ENCODE measurements around the gene E2F8.
"Not testable (repeated sequence)": the region's sequence is repeated elsewhere in the genome, so short reads cannot be mapped to it uniquely, and the experiment has no call there.

The E2F8 gene

DNA sequence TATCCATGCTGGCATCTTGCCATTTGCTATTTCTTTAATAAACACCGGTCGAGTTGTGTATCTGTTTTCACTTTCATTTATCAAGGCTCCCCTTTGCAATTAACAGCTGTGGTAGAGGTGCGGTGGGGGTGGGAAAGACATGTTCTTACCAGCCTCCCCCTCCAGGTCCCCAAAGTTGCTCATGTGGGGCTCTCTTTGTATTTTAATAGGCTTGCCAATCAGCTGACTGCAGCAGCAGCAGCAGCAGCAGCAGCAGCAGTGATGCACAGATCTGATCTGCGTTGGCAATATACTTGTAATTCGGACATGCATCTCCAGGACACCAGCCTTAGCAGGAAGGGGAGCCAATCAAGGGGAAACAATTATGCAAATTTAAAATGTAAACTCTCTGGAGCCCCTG is 40.3 kb upstream of the E2F8 start:
- peak; percentile 31 for DNase-seq (ENCODE audit: low spot score)
- TF ChIP-seq, protein P1, sequence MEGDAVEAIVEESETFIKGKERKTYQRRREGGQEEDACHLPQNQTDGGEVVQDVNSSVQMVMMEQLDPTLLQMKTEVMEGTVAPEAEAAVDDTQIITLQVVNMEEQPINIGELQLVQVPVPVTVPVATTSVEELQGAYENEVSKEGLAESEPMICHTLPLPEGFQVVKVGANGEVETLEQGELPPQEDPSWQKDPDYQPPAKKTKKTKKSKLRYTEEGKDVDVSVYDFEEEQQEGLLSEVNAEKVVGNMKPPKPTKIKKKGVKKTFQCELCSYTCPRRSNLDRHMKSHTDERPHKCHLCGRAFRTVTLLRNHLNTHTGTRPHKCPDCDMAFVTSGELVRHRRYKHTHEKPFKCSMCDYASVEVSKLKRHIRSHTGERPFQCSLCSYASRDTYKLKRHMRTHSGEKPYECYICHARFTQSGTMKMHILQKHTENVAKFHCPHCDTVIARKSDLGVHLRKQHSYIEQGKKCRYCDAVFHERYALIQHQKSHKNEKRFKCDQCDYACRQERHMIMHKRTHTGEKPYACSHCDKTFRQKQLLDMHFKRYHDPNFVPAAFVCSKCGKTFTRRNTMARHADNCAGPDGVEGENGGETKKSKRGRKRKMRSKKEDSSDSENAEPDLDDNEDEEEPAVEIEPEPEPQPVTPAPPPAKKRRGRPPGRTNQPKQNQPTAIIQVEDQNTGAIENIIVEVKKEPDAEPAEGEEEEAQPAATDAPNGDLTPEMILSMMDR (IDR thresholded peaks at IDR 0.05; ENCODE audit: extremely low read depth, missing control alignments): no peak

DNA sequence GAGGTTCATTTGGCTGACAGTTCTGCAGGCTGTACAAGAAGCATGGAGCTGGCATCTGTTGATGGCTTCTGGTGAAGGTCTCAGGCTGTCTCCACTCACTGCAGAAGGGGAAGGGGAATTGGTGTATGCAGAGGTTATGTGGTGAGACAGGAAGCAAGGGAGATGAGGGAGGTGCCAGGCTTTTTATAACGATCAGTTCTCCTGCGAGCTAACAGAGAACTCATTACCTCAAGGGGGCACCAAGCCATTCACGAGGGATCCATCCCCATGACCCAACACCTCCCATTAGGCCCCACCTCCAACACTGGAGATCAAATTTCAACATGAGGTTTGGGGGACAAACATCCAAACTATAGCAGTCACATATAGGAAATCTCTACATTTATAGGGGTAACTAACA is 38.7 kb upstream of the E2F8 start:
- TF ChIP-seq, protein P1 (IDR thresholded peaks at IDR 0.05; ENCODE audit: extremely low read depth, missing control alignments): no peak
- DNase-seq (ENCODE audit: low spot score): no peak

DNA sequence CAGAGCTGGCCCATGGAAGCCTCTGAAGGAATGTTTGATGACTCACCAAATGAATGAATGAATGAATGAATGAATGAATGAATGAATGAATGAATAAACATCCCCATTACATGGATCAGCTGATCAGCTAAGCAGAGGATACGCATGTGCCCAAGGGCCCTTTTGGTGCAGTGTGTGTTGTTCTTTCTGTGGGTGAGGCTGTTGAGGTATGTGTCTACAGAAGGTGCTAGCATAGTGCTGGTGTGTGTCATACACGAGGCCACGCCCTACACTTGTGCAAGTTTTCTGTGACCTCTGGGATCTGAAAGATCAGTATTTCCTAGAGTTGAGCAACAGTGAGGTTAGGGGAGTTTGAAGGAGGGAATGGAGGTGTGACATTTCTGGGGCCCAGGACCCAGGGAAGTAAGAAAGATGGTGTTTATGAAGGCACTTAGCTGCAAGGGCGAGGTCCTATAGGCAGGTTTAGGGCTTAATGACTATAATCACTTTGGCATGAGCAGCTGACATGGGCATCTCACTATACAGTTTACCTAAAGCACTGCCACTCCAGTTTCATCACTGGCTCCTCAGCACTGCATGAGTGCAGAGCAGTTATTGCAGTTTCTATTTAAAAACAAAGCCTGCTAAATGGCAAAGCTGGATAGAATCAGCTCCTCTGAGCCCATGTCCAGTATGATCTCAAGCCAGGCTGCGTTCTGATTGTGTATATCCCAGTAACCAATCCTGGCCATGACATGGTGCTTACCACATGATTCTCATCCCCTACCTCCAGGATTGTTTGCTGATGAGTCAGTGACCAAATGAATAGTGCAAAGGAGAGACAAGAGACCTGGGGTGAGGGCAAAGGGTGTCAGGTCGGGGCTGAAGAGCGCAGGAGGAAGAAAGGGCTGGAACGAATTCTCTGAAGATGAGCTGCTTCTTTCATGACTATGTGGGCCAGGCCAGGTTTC is 36.4 kb upstream of the E2F8 start:
- TF ChIP-seq, protein P1 (IDR thresholded peaks at IDR 0.05; ENCODE audit: extremely low read depth, missing control alignments): no peak
- no peak for DNase-seq (ENCODE audit: low spot score)

DNA sequence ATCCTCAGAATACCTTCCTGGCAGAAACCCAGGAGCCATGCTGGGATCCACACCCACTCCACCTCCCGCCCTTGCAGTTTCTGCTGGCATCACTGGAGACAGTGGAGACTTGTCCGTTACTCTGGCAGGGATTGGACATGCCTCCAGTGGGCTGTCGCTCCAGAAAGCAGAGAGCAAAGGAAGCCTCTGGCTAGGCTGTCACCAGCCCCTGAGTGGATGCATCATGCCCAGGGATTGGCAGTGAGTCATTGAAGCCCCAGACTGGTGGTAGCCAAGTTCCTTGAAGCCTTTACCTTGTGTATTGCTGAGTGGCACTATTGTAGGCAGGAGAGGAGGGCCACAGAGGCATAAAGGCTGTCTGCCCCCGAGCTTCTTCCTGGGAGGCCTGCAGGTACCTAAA is 34.8 kb upstream of the E2F8 start:
- DNase-seq (ENCODE audit: low spot score): no peak

DNA sequence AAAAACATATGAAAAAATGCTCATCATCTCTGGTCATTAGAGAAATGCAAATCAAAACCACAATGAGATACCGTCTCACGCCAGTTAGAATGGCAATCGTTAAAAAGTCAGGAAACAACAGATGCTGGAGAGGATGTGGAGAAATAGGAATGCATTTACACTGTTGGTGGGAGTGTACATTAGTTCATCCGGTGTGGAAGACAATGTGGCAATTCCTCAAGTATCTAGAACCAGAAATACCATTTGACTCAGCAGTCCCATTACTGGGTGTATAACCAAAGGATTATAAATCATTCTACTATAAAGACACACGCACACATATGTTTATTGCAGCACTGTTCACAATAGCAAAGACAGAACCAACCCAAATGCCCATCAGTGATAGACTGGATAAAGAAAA is 32.5 kb upstream of the E2F8 start:
- not testable (repeated sequence) for DNase-seq (ENCODE audit: low spot score)

More for the DNA sequence above, 34.8 kb upstream of the E2F8 start:
- TF ChIP-seq, protein P1 (IDR thresholded peaks at IDR 0.05; ENCODE audit: extremely low read depth, missing control alignments): no peak

DNA sequence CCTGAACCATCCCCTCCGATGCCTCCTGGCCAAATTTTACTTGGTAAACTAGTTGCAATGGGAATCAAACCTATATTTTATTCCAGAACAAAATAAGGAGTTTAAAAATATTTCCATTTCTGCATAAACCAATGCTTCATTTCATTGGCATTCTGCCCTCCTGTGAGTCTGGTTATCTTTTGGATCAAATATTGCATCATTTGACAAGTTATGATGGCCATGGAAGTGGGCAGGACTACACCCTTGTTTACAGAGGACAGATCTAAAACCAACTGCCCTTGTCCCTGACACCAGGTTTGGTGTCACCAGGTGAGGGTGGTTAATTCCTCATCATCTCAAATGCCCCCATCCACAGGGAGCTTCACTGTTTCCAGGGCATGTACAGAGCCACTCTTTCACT is 28.2 kb upstream of the E2F8 start:
- TF ChIP-seq, protein P1 (IDR thresholded peaks at IDR 0.05; ENCODE audit: extremely low read depth, missing control alignments): no peak
- no peak for DNase-seq (ENCODE audit: low spot score)

DNA sequence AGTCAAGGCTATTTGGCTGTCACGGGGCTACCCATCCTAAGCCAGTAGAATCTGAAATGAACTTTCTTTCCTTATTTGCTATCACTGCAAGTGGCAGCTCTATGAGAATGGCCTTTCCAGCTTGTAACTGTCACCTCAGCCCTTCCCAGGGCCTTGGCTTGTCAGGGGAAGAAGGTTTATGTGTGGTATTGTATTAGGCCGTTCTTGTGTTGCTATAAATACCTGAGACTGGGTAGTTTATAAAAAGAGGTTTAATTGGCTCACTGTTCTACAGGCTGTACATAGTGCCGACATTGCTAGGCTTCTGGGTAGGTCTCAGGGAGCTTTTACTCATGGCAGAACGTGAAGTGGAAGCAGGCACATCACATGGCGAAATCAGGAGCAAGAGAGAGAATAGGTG is 26.8 kb upstream of the E2F8 start:
- TF ChIP-seq, protein P1 (IDR thresholded peaks at IDR 0.05; ENCODE audit: extremely low read depth, missing control alignments): no peak
- no peak for DNase-seq (ENCODE audit: low spot score)

DNA sequence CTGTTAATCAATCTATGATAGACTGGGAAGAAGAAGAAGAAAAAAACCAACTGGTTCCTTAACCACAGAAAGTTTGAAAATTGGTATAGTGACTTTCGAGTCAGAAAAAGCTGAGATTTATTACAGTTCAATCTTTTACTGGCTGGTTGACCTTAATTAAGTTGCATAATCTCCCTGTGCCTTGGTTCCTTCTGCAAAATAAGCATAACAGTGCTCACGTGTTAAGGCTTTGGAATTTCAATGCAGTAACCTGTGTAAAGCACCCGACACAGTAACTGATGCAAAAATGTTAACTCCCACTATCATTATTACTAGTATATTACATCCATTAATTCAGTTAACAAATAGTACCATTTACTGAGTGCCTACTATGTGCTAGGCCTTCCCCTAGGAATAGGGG is 22.6 kb upstream of the E2F8 start:
- no peak for DNase-seq (ENCODE audit: low spot score)
- TF ChIP-seq, protein P1 (IDR thresholded peaks at IDR 0.05; ENCODE audit: extremely low read depth, missing control alignments): no peak

Measured in GM20000 (cell line).